CD1c-positive myeloid dendritic cell (primary cell): ENCODE data around the gene SGTA.
"Not testable (repeated sequence)": the region's sequence is repeated elsewhere in the genome, so short reads cannot be mapped to it uniquely, and the experiment has no call there.

Experiments
- DNase-seq: peaks from one replicate; pipeline ENCODE4 v3.0.0-alpha.2; 2016; ENCODE audit errors: extremely low spot score

The SGTA gene

GRCh38 chr19:2795827-2796658 lies 13.0 kb upstream of the SGTA start:
- DNase-seq: no peak

GRCh38 chr19:2793577-2793976 lies 10.5 kb upstream of the SGTA start:
- no peak for DNase-seq

- DNase-seq: no peak
These were observed 10.1 kb upstream of the SGTA start for GRCh38 chr19:2793126-2793525.

- DNase-seq: not testable (repeated sequence)
These were observed 9.6 kb upstream of the SGTA start for GRCh38 chr19:2792666-2793065.

GRCh38 chr19:2791876-2792275 lies 8.8 kb upstream of the SGTA start:
- DNase-seq: no peak

GRCh38 chr19:2791440-2791839 lies 8.4 kb upstream of the SGTA start:
- no peak for DNase-seq

- no peak for DNase-seq
These were observed 7.6 kb upstream of the SGTA start for GRCh38 chr19:2790557-2791271.

GRCh38 chr19:2790194-2790556 lies 7.1 kb upstream of the SGTA start:
- DNase-seq: no peak

- no peak for DNase-seq
These were observed 5.2 kb upstream of the SGTA start for GRCh38 chr19:2788237-2788636.

- no peak for DNase-seq
These were observed 4.0 kb upstream of the SGTA start for GRCh38 chr19:2787115-2787514.

- DNase-seq: peak; percentile 100
These were observed 2.3 kb upstream of the SGTA start, which contains the start of gene THOP1 for GRCh38 chr19:2785244-2785997. Gene THOP1, plus strand, starts transcription at chr19:2785503. Its CDS starts 160 bp downstream, at chr19:2785663.

GRCh38 chr19:2783781-2784145 lies 690 bp upstream of the SGTA start:
- no peak for DNase-seq

- DNase-seq: peak; percentile 28
These were observed 641 bp downstream of the SGTA start for GRCh38 chr19:2782329-2782935.

GRCh38 chr19:2780284-2780683 lies 2.8 kb downstream of the SGTA start:
- no peak for DNase-seq

- no peak for DNase-seq
These were observed 3.8 kb downstream of the SGTA start for GRCh38 chr19:2779121-2779740.

GRCh38 chr19:2777952-2778683 lies 5.0 kb downstream of the SGTA start:
- no peak for DNase-seq

GRCh38 chr19:2775556-2776430 lies 7.3 kb downstream of the SGTA start:
- peak; percentile 89 for DNase-seq

GRCh38 chr19:2774953-2775555 lies 8.0 kb downstream of the SGTA start:
- peak; percentile 90 for DNase-seq

GRCh38 chr19:2774083-2774679 lies 8.9 kb downstream of the SGTA start:
- no peak for DNase-seq
